Fibroblast of lung (primary cell): Measurements from ENCODE around the gene UPK1B. TPM values are rescaled to one million over a fixed set of nuclear protein-coding genes. Genes with fewer than 3 reads are reported as not detected.

Experiments used
- DNase-seq, 2 donors: peaks; one replicate each; pipeline versions ENCODE4 v3.0.0 to v3.0.0-alpha.2; 2010; ENCODE audit warnings: low read depth in 2 of 2
- H2AFZ ChIP-seq: 2 replicates; pipeline ENCODE4 v1.5.1; 2012; ENCODE audit warnings: low read length, control low read depth, inconsistent platforms
- H3K27ac ChIP-seq: 2 replicates; pipeline ENCODE4 v1.5.1; 2011; ENCODE audit warnings: low read length, control low read depth; ENCODE audit not compliant: insufficient read depth
- H3K27me3 ChIP-seq: 2 replicates; pipeline ENCODE4 v1.5.1; 2011; ENCODE audit warnings: mild to moderate bottlenecking, low read length; ENCODE audit not compliant: control insufficient read depth, insufficient read depth
- H3K36me3 ChIP-seq: 2 replicates; pipeline ENCODE4 v1.5.1; 2011; ENCODE audit warnings: low read length; ENCODE audit not compliant: control insufficient read depth, insufficient read depth
- H3K4me1 ChIP-seq: 2 replicates; pipeline ENCODE4 v1.5.1; 2011; ENCODE audit warnings: low read length; ENCODE audit not compliant: control insufficient read depth, insufficient read depth; ENCODE audit errors: extremely low read depth
- H3K4me2 ChIP-seq: 2 replicates; pipeline ENCODE4 v1.5.1; 2011; ENCODE audit warnings: low read length, control low read depth; ENCODE audit not compliant: insufficient read depth; ENCODE audit errors: extremely low read depth
- H3K4me3 ChIP-seq, 4 experiments: fragments of 200-600 bp in 1 of 4; sonication (generic) in 1 of 4; replicated peaks in 1 of 4; 2 replicates each; pipeline ENCODE4 v1.5.1; 2011 to 2016; ENCODE audit warnings: low read length in 4 of 4, low read depth in 3 of 4, mild to moderate bottlenecking in 3 of 4, control low read depth in 2 of 4, inconsistent platforms in 1 of 4, mixed read lengths in 1 of 4; ENCODE audit not compliant: insufficient read depth in 1 of 4; ENCODE audit errors: control extremely low read depth in 1 of 4
- H3K79me2 ChIP-seq: 2 replicates; pipeline ENCODE4 v1.5.1; 2012; ENCODE audit warnings: mild to moderate bottlenecking, low read length, inconsistent platforms; ENCODE audit not compliant: control insufficient read depth, insufficient read depth
- H3K9ac ChIP-seq: 2 replicates; pipeline ENCODE4 v1.5.1; 2011; ENCODE audit warnings: mild to moderate bottlenecking, low read length, control low read depth; ENCODE audit not compliant: insufficient read depth
- H3K9me3 ChIP-seq: 2 replicates; pipeline ENCODE4 v1.5.1; 2012; ENCODE audit warnings: low read depth, low read length; ENCODE audit not compliant: control insufficient read depth, insufficient read depth
- H4K20me1 ChIP-seq: 2 replicates; pipeline ENCODE4 v1.5.1; 2011; ENCODE audit warnings: low read length; ENCODE audit not compliant: control insufficient read depth, insufficient read depth; ENCODE audit errors: extremely low read depth
- EZH2 ChIP-seq: IDR thresholded peaks from 2 replicates; pipeline ENCODE4 v1.5.1; 2012; ENCODE audit warnings: low read length, control low read depth, mild to moderate bottlenecking; ENCODE audit errors: missing control alignments
- polyA plus RNA-seq, 2 donors: library from polyadenylated mRNA; depleted of rRNA in 1 of 2; stranded (reverse) in 1 of 2; unstranded in 1 of 2; fragments of >200 nt; gene quantifications; 2 replicates each; pipeline ENCODE4 v1.2.1, GENCODE V29; 2011 to 2012; ENCODE audit warnings: missing spikeins in 1 of 2
- total RNA-seq: library from RNA; depleted of rRNA; stranded (reverse); fragments of >200 nt; gene quantifications from 2 replicates; pipeline ENCODE4 v1.2.1, GENCODE V29; 2014
- TF ChIP-seq, protein P1 (sequence below), 2 donors: IDR thresholded peaks in 1 of 2; conservative IDR thresholded peaks in 1 of 2; 1 replicate in 1 of 2; 2 replicates in 1 of 2; pipeline ENCODE4 v1.5.1; 2011 to 2012; ENCODE audit warnings: low read length in 2 of 2, control low read depth in 1 of 2, inconsistent platforms in 1 of 2, low read depth in 1 of 2, mild to moderate bottlenecking in 1 of 2

Gene UPK1B
- total and polyA plus RNA-seq, 2 donors (not counting 1 experiment from before 2014, with no cell fraction given), result not detected

DNA sequence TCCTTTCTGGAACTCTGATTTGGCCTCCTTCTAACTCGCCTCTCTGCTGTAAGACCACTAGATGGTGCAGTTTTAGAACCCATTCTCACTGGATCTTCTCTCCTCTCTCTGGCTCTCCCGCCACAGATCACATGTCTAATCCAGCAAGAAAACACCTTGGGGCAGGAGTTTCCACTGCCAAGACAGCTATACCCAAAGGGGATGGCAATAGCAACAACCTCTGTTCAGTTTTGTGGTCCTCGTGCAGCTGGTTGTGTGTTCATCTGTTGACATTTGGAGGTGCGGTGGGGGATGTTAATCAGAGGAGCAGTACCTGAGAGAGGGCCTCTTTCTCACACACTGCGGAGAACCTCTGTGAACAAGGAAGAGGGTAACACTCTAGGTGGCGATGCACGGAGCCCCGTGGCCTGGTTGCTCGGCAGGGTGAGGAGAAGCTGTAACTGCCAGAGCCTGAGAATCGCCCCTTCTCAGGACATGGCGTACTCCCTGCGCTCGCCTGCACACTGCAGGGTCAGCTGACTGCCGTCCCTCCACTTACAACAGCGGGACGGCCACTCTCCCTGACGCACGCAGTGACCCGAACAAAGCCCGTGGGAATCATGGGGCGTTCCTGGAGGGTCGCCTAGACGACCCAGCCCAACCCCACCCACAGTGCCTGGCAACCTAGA lies 27.8 kb upstream of the UPK1B start, which contains the start of gene TEX55:
Gene TEX55 (plus strand): TSS at position 666 of the 668 bp plus-strand sequence. CDS start 25 bp downstream, outside the sequence.
- DNase-seq, result peak; percentile 32 to 37
- no peak within 1 kb of the TSS for H3K27ac ChIP-seq
- no peak within 1 kb of the TSS for H2AFZ ChIP-seq
- no peaks in the 10 kb centered on the region for H3K79me2 ChIP-seq
- H3K27me3 ChIP-seq, result no peaks in the 10 kb centered on the region
- no peaks in the 10 kb centered on the region for H3K4me1 ChIP-seq
- H3K9me3 ChIP-seq, result no peaks in the 10 kb centered on the region
- no peak within 1 kb of the TSS for H3K9ac ChIP-seq
- H4K20me1 ChIP-seq, result no peaks in the 10 kb centered on the region
- no peaks in the 10 kb centered on the region for H3K36me3 ChIP-seq
- TF ChIP-seq, protein P1, sequence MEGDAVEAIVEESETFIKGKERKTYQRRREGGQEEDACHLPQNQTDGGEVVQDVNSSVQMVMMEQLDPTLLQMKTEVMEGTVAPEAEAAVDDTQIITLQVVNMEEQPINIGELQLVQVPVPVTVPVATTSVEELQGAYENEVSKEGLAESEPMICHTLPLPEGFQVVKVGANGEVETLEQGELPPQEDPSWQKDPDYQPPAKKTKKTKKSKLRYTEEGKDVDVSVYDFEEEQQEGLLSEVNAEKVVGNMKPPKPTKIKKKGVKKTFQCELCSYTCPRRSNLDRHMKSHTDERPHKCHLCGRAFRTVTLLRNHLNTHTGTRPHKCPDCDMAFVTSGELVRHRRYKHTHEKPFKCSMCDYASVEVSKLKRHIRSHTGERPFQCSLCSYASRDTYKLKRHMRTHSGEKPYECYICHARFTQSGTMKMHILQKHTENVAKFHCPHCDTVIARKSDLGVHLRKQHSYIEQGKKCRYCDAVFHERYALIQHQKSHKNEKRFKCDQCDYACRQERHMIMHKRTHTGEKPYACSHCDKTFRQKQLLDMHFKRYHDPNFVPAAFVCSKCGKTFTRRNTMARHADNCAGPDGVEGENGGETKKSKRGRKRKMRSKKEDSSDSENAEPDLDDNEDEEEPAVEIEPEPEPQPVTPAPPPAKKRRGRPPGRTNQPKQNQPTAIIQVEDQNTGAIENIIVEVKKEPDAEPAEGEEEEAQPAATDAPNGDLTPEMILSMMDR (conservative IDR thresholded peaks at IDR 0.05 in 1 of 2, IDR thresholded peaks at IDR 0.05 in 1 of 2; ENCODE audit: low read depth in 1 of 2, low read length in 2 of 2), result peak; percentile 65 to 71
- TF ChIP-seq EZH2, result no peak
- no peak within 1 kb of the TSS for H3K4me3 ChIP-seq
- no peak within 1 kb of the TSS for H3K4me2 ChIP-seq

DNA sequence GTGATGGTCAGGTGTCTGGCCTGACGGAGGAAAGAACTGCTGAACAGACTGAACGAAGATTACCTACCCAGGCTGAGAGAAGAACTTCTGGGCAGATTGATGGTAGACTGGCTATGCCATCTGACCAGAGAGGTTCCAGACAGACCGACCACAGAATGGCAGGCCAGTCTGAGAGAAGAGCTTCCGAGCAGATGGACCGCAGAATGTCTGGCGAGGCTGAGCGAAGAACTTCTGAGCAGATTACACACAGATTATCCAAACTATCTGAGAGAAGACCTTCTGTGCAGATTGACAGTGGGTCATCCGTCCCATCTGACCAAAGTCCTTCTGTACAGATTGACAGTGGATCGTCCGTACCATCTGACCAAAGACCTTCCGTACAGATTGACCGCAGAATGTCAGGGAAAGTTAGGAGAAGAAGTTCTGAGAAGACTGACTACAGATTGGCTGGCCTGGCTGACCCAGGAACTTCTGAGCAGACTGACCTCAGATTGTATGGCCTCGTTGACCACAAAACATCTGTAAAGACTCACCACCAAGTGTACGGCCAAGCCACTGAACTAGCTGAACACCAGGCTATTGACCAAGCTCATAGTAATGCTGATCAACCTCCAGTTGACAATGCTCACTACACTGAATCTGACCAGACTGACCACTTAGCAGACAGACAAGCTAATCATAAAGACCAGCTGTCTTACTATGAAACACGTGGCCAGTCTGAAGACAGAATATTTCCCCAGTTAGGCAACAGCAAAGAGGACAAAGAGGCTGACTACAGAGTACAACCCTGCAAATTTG lies 26.6 kb upstream of the UPK1B start:
- H3K36me3 ChIP-seq, result no peaks in the 10 kb centered on the region
- H3K9me3 ChIP-seq, result no peaks in the 10 kb centered on the region
- DNase-seq, result peak in 1 of 2 donors; percentile 10
- no peaks in the 10 kb centered on the region for H3K79me2 ChIP-seq
- H2AFZ ChIP-seq, result no peak overlapping the region
- H3K9ac ChIP-seq, result no peak overlapping the region
- no peaks in the 10 kb centered on the region for H3K27me3 ChIP-seq
- H3K27ac ChIP-seq, result no peak overlapping the region
- no peak for TF ChIP-seq EZH2
- TF ChIP-seq, protein P1 (conservative IDR thresholded peaks at IDR 0.05 in 1 of 2, IDR thresholded peaks at IDR 0.05 in 1 of 2; ENCODE audit: low read depth in 1 of 2, low read length in 2 of 2), result no peak
- H3K4me3 ChIP-seq, result no peak overlapping the region
- no peaks in the 10 kb centered on the region for H4K20me1 ChIP-seq
- H3K4me2 ChIP-seq, result no peak overlapping the region
- no peaks in the 10 kb centered on the region for H3K4me1 ChIP-seq

DNA sequence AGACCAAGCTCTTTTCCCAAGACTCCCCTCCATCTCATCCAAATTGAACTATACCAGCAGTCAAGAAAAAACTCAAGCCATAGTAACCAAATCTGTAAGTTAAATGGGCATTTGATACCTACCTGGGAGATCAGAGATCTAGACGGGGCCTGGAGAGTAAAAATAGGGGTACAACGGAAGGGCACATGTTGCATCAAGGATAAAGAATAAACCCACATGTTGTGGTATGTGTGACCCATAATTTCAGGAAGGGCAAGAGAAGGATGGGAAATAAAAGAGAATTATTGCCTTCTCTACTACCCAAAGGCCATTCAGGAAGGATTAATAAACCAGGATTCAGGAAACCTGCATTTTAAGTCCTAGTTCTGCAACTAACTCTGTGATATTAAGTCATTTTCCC lies 25.9 kb upstream of the UPK1B start:
- H3K27ac ChIP-seq, result no peak overlapping the region

More for the DNA sequence above, 25.9 kb upstream of the UPK1B start:
- H3K36me3 ChIP-seq, result no peaks in the 10 kb centered on the region
- H3K27me3 ChIP-seq, result no peaks in the 10 kb centered on the region
- no peaks in the 10 kb centered on the region for H3K4me1 ChIP-seq
- no peak overlapping the region for H3K4me3 ChIP-seq
- H3K9ac ChIP-seq, result no peak overlapping the region
- DNase-seq, result no peak
- H4K20me1 ChIP-seq, result no peaks in the 10 kb centered on the region
- TF ChIP-seq, protein P1 (conservative IDR thresholded peaks at IDR 0.05 in 1 of 2, IDR thresholded peaks at IDR 0.05 in 1 of 2; ENCODE audit: low read depth in 1 of 2, low read length in 2 of 2), result no peak
- TF ChIP-seq EZH2, result no peak
- no peaks in the 10 kb centered on the region for H3K9me3 ChIP-seq
- no peak overlapping the region for H3K4me2 ChIP-seq
- no peaks in the 10 kb centered on the region for H3K79me2 ChIP-seq
- H2AFZ ChIP-seq, result no peak overlapping the region
